ENCODE data around the gene GNAL. TPM values are rescaled to one million over a fixed set of nuclear protein-coding genes. Genes with fewer than 3 reads are reported as not detected.
A peak's percentile ranks its signal among the peaks of the same experiment; 100 is the strongest.

The GNAL gene
- total RNA-seq, 2 donors from 2014 or later, result 4.2 to 14.3 TPM

GRCh38 chr18:11751341-11752115 lies 62.5 kb downstream of the GNAL start:
- Histone ChIP-seq H3K4me1 (replicated peaks) (no peaks in the 10 kb centered on the region), H3K27ac (no peak overlapping the region), H3K27me3 (replicated peaks; ENCODE audit: insufficient read depth) (no peaks in the 10 kb centered on the region), H3K4me3 (peak overlapping the region; percentile 13 to 34), H3K36me3 (no peaks in the 10 kb centered on the region), H3K9me3 (no peaks in the 10 kb centered on the region)
- DNase-seq (ENCODE audit: low spot score), result no peak
- WGBS, result 5% methylated on average over 58 of the region's 81 CpGs
- no peak for TF ChIP-seq POLR2A (IDR thresholded peaks at IDR 0.05)
- TF ChIP-seq CTCF (IDR thresholded peaks at IDR 0.05), result no peak
- no peak for TF ChIP-seq POLR2AphosphoS5 (IDR thresholded peaks at IDR 0.05)
- intact Hi-C loops (cut with DNase I), result no loop called here

DNA sequence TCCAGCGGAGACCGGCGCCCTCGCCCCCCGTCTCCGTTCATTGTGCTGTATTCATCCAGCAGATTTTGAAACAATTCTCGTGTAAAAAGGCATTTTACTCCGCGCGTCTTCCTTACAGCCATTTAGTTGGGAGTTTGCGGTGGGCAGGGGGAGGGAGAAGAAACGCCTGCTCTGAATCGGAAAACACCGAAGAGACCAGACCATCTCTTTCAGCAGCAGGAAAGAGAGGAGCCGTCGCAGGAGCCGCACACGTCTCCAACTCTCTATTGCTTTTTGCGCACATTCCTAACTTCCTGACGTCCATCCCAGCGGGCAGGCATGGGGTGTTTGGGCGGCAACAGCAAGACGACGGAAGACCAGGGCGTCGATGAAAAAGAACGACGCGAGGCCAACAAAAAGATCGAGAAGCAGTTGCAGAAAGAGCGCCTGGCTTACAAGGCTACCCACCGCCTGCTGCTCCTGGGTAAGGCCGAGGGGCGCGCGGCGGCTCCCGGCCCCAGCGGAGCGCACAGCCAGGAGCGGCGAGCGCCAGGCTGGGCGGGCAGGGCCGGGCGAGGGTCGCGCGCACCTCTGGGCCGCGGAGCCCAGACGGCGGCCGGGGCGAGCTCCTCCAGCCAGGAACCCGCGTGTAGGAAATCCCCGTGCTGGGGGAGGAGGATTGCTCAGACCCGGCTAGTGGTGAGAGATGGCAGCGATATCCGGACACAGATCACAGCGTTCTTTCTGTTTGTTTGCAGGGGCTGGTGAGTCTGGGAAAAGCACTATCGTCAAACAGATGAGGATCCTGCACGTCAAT lies 63.2 kb downstream of the GNAL start:
- under 1% methylated on average over 64 of the region's 64 CpGs for WGBS
- no peaks in the 10 kb centered on the region for H3K9me3 ChIP-seq
- H3K4me3 ChIP-seq, result peak overlapping the region; percentile 13 to 34
- no peaks in the 10 kb centered on the region for H3K27me3 ChIP-seq (replicated peaks; ENCODE audit: insufficient read depth)
- no peak for DNase-seq (ENCODE audit: low spot score)
- no peaks in the 10 kb centered on the region for H3K4me1 ChIP-seq (replicated peaks)
- intact Hi-C loops (cut with DNase I), result no loop called here
- TF ChIP-seq POLR2AphosphoS5 (IDR thresholded peaks at IDR 0.05) (no peak), POLR2A (IDR thresholded peaks at IDR 0.05) (no peak), CTCF (IDR thresholded peaks at IDR 0.05) (no peak)
- H3K27ac ChIP-seq, result peak overlapping the region in 1 of 2 donors; percentile 31
- H3K36me3 ChIP-seq, result no peaks in the 10 kb centered on the region

- Histone ChIP-seq H3K9me3 (no peaks in the 10 kb centered on the region), H3K27me3 (replicated peaks; ENCODE audit: insufficient read depth) (no peaks in the 10 kb centered on the region), H3K4me3 (no peak overlapping the region), H3K36me3 (no peaks in the 10 kb centered on the region), H3K4me1 (replicated peaks) (no peaks in the 10 kb centered on the region), H3K27ac (no peak overlapping the region)
- intact Hi-C loops (cut with DNase I), result no loop called here
- no peak for DNase-seq (ENCODE audit: low spot score)
- no peak for TF ChIP-seq POLR2A (IDR thresholded peaks at IDR 0.05)
- no peak for TF ChIP-seq POLR2AphosphoS5 (IDR thresholded peaks at IDR 0.05)
- 84% methylated on average over 8 of the region's 8 CpGs for WGBS
These were observed 65.9 kb downstream of the GNAL start for GRCh38 chr18:11754979-11755378.

DNA sequence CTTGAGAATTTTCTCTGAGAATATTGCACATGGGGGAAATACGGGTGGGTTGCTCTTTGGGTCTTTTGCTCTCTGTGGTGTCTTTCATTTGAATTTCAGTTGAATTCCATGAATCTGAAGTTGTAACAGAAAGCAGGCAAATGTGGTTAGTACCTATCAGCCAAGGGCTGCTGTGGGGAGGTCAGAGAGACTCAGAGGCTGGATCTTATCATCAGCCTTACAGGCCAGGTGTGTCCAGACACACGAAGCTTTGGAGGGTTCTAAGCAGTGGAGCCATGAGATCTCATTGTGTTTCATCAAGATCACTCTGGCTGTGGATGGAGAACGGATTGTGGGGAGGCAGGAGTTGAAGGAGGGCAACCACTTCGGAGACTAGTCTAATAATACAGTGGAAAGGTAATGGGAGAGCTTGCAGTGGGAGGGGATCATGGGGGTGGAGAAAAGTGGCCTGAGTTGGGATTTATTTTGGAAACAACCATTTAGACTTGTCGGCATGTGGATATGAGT lies 68.1 kb downstream of the GNAL start:
- H3K27ac ChIP-seq, result no peak overlapping the region
- intact Hi-C loops (cut with DNase I), result no loop called here
- H3K36me3 ChIP-seq, result no peaks in the 10 kb centered on the region
- H3K4me1 ChIP-seq (replicated peaks), result no peaks in the 10 kb centered on the region
- DNase-seq (ENCODE audit: low spot score), result no peak
- WGBS, result 89% methylated on average over 5 of the region's 5 CpGs
- H3K9me3 ChIP-seq, result no peaks in the 10 kb centered on the region
- no peaks in the 10 kb centered on the region for H3K27me3 ChIP-seq (replicated peaks; ENCODE audit: insufficient read depth)
- H3K4me3 ChIP-seq, result no peak overlapping the region
- TF ChIP-seq POLR2A (IDR thresholded peaks at IDR 0.05) (no peak), CTCF (IDR thresholded peaks at IDR 0.05) (no peak), POLR2AphosphoS5 (IDR thresholded peaks at IDR 0.05) (no peak)

GRCh38 chr18:11759456-11759855 lies 70.4 kb downstream of the GNAL start:
- Histone ChIP-seq H3K4me1 (replicated peaks) (no peaks in the 10 kb centered on the region), H3K36me3 (no peaks in the 10 kb centered on the region), H3K27ac (no peak overlapping the region), H3K4me3 (no peak overlapping the region), H3K9me3 (no peaks in the 10 kb centered on the region), H3K27me3 (replicated peaks; ENCODE audit: insufficient read depth) (no peaks in the 10 kb centered on the region)
- 95% methylated on average over 9 of the region's 10 CpGs for WGBS
- DNase-seq (ENCODE audit: low spot score), result no peak
- intact Hi-C loops (cut with DNase I), result no loop called here
- TF ChIP-seq CTCF (IDR thresholded peaks at IDR 0.05), result no peak
- no peak for TF ChIP-seq POLR2A (IDR thresholded peaks at IDR 0.05)
- no peak for TF ChIP-seq POLR2AphosphoS5 (IDR thresholded peaks at IDR 0.05)
